IPS-18a (cell line): Measurements from ENCODE around the gene TMEM217.

Experiments used
- H3K27ac ChIP-seq: one replicate; pipeline ENCODE4 v1.5.1; 2013; ENCODE audit warnings: low read length
- H3K27me3 ChIP-seq: one replicate; pipeline ENCODE4 v1.6.1; 2013; ENCODE audit warnings: mild to moderate bottlenecking, low read length; ENCODE audit not compliant: control insufficient read depth, insufficient read depth
- H3K36me3 ChIP-seq: one replicate; pipeline ENCODE4 v1.6.1; 2013; ENCODE audit warnings: low read depth, low read length; ENCODE audit not compliant: control insufficient read depth
- H3K4me1 ChIP-seq: one replicate; pipeline ENCODE4 v1.6.1; 2013; ENCODE audit warnings: low read depth, low read length; ENCODE audit not compliant: control insufficient read depth
- H3K4me3 ChIP-seq: one replicate; pipeline ENCODE4 v1.5.1; 2013; ENCODE audit warnings: low read length
- H3K9ac ChIP-seq: one replicate; pipeline ENCODE4 v1.6.1; 2013; ENCODE audit warnings: mild to moderate bottlenecking, low read length, moderate library complexity
- H3K9me3 ChIP-seq: one replicate; pipeline ENCODE4 v1.6.1; 2013; ENCODE audit warnings: low read depth, low read length; ENCODE audit not compliant: control insufficient read depth

Gene TMEM217

GRCh38 chr6:37258405-37259105 lies 611 bp upstream of the TMEM217 start:
- H3K27me3 ChIP-seq: no peaks in the 10 kb centered on the region
- H3K9me3 ChIP-seq: no peaks in the 10 kb centered on the region
- no peaks in the 10 kb centered on the region for H3K4me1 ChIP-seq
- H3K4me3 ChIP-seq: peak overlapping the region; percentile 94
- peak overlapping the region; percentile 92 for H3K9ac ChIP-seq
- no peaks in the 10 kb centered on the region for H3K36me3 ChIP-seq
- H3K27ac ChIP-seq: peak overlapping the region; percentile 90

- no peak overlapping the region for H3K27ac ChIP-seq
- H3K27me3 ChIP-seq: no peaks in the 10 kb centered on the region
- no peaks in the 10 kb centered on the region for H3K36me3 ChIP-seq
- no peaks in the 10 kb centered on the region for H3K9me3 ChIP-seq
- H3K4me1 ChIP-seq: no peaks in the 10 kb centered on the region
- peak overlapping the region; percentile 94 for H3K4me3 ChIP-seq
- peak overlapping the region; percentile 31 for H3K9ac ChIP-seq
Measured at GRCh38 chr6:37257320-37257633, 667 bp downstream of the TMEM217 start.

- no peaks in the 10 kb centered on the region for H3K27me3 ChIP-seq
- no peaks in the 10 kb centered on the region for H3K4me1 ChIP-seq
- no peaks in the 10 kb centered on the region for H3K36me3 ChIP-seq
- H3K9ac ChIP-seq: peak overlapping the region; percentile 31
- H3K9me3 ChIP-seq: no peaks in the 10 kb centered on the region
- no peak overlapping the region for H3K27ac ChIP-seq
- H3K4me3 ChIP-seq: peak overlapping the region; percentile 94
Measured at GRCh38 chr6:37256692-37257319, 1.1 kb downstream of the TMEM217 start.

GRCh38 chr6:37254881-37255280 lies 3.1 kb downstream of the TMEM217 start:
- H3K9ac ChIP-seq: no peak overlapping the region
- H3K27ac ChIP-seq: no peak overlapping the region
- H3K27me3 ChIP-seq: no peaks in the 10 kb centered on the region
- H3K9me3 ChIP-seq: no peaks in the 10 kb centered on the region
- H3K4me3 ChIP-seq: no peak overlapping the region
- H3K4me1 ChIP-seq: no peaks in the 10 kb centered on the region
- no peaks in the 10 kb centered on the region for H3K36me3 ChIP-seq

GRCh38 chr6:37253486-37254007 lies 4.4 kb downstream of the TMEM217 start:
- no peaks in the 10 kb centered on the region for H3K36me3 ChIP-seq
- no peaks in the 10 kb centered on the region for H3K9me3 ChIP-seq
- no peaks in the 10 kb centered on the region for H3K27me3 ChIP-seq
- no peak overlapping the region for H3K9ac ChIP-seq
- no peak overlapping the region for H3K4me3 ChIP-seq
- H3K4me1 ChIP-seq: no peaks in the 10 kb centered on the region
- no peak overlapping the region for H3K27ac ChIP-seq

- Histone ChIP-seq H3K27ac (no peak overlapping the region), H3K9me3 (no peaks in the 10 kb centered on the region)
Measured at GRCh38 chr6:37251211-37251780, 6.6 kb downstream of the TMEM217 start.

GRCh38 chr6:37244430-37245310 lies 13.3 kb downstream of the TMEM217 start:
- no peak overlapping the region for H3K4me3 ChIP-seq
- no peaks in the 10 kb centered on the region for H3K9me3 ChIP-seq
- no peaks in the 10 kb centered on the region for H3K36me3 ChIP-seq
- H3K27ac ChIP-seq: no peak overlapping the region
- H3K27me3 ChIP-seq: no peaks in the 10 kb centered on the region
- no peaks in the 10 kb centered on the region for H3K4me1 ChIP-seq
- no peak overlapping the region for H3K9ac ChIP-seq

More at GRCh38 chr6:37251211-37251780, 6.6 kb downstream of the TMEM217 start:
- Histone ChIP-seq H3K4me1 (no peaks in the 10 kb centered on the region), H3K36me3 (no peaks in the 10 kb centered on the region), H3K4me3 (no peak overlapping the region), H3K9ac (no peak overlapping the region), H3K27me3 (no peaks in the 10 kb centered on the region)

GRCh38 chr6:37243816-37244370 lies 14.1 kb downstream of the TMEM217 start:
- Histone ChIP-seq H3K4me3 (no peak overlapping the region), H3K36me3 (no peaks in the 10 kb centered on the region), H3K27ac (no peak overlapping the region), H3K9ac (no peak overlapping the region), H3K9me3 (no peaks in the 10 kb centered on the region), H3K4me1 (no peaks in the 10 kb centered on the region), H3K27me3 (no peaks in the 10 kb centered on the region)

- no peak overlapping the region for H3K9ac ChIP-seq
- no peaks in the 10 kb centered on the region for H3K9me3 ChIP-seq
- H3K27me3 ChIP-seq: no peaks in the 10 kb centered on the region
- no peak overlapping the region for H3K4me3 ChIP-seq
- H3K4me1 ChIP-seq: no peaks in the 10 kb centered on the region
- no peaks in the 10 kb centered on the region for H3K36me3 ChIP-seq
- no peak overlapping the region for H3K27ac ChIP-seq
Measured at GRCh38 chr6:37243131-37243815, 14.7 kb downstream of the TMEM217 start.

- no peaks in the 10 kb centered on the region for H3K27me3 ChIP-seq
- no peak overlapping the region for H3K4me3 ChIP-seq
- no peaks in the 10 kb centered on the region for H3K9me3 ChIP-seq
- no peak overlapping the region for H3K9ac ChIP-seq
- no peaks in the 10 kb centered on the region for H3K4me1 ChIP-seq
- H3K36me3 ChIP-seq: no peaks in the 10 kb centered on the region
- no peak overlapping the region for H3K27ac ChIP-seq
Measured at GRCh38 chr6:37242429-37243052, 15.4 kb downstream of the TMEM217 start.
